Keratinocyte (primary cell): ENCODE data around the gene KIR2DL4.
"Not testable (repeated sequence)": the region's sequence is repeated elsewhere in the genome, so short reads cannot be mapped to it uniquely, and the experiment has no call there.

ENCODE experiments used
- EZH2 ChIP-seq: IDR thresholded peaks from one replicate; pipeline ENCODE4 v1.6.1; 2012; ENCODE audit warnings: inconsistent platforms, mild to moderate bottlenecking, low read length, moderate library complexity
- TF ChIP-seq, protein P1 (sequence below), 3 experiments: IDR thresholded peaks in 1 of 3; conservative IDR thresholded peaks in 1 of 3; optimal IDR thresholded peaks in 1 of 3; 2 replicates in 2 of 3; 3 replicates in 1 of 3; pipeline versions ENCODE3 to v1.5.1; 2011; ENCODE audit warnings: low read length in 3 of 3, mild to moderate bottlenecking in 3 of 3, moderate library complexity in 2 of 3, control low read depth in 1 of 3, inconsistent platforms in 1 of 3; ENCODE audit not compliant: insufficient read depth in 2 of 3; ENCODE audit errors: extremely low read depth in 1 of 3

DNA sequence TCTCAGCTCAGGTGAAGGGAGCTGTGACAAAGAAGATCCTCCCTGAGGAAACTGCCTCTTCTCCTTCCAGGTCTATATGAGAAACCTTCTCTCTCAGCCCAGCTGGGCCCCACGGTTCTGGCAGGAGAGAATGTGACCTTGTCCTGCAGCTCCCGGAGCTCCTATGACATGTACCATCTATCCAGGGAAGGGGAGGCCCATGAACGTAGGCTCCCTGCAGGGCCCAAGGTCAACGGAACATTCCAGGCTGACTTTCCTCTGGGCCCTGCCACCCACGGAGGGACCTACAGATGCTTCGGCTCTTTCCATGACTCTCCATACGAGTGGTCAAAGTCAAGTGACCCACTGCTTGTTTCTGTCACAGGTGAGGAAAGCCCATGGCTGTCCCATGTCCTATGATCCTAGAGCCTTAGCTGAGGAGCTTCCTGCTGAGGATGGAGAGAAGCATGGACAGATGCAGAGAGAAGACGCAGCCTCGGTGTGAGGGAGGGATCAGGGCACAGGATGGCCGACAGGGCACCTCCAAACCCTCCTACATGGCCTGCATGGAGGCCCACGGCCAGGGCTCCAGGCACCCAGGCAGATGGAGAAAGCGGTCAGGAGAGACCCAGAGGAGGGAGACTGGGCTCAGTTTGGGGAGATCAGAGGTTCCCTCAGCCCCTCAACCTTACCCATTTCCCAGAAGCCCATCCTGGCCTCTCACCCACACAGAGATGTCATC lies 28.2 kb upstream of the KIR2DL4 start:
- not testable (repeated sequence) for TF ChIP-seq EZH2
- TF ChIP-seq, protein P1, sequence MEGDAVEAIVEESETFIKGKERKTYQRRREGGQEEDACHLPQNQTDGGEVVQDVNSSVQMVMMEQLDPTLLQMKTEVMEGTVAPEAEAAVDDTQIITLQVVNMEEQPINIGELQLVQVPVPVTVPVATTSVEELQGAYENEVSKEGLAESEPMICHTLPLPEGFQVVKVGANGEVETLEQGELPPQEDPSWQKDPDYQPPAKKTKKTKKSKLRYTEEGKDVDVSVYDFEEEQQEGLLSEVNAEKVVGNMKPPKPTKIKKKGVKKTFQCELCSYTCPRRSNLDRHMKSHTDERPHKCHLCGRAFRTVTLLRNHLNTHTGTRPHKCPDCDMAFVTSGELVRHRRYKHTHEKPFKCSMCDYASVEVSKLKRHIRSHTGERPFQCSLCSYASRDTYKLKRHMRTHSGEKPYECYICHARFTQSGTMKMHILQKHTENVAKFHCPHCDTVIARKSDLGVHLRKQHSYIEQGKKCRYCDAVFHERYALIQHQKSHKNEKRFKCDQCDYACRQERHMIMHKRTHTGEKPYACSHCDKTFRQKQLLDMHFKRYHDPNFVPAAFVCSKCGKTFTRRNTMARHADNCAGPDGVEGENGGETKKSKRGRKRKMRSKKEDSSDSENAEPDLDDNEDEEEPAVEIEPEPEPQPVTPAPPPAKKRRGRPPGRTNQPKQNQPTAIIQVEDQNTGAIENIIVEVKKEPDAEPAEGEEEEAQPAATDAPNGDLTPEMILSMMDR (optimal IDR thresholded peaks at IDR 0.05 in 1 of 3, IDR thresholded peaks at IDR 0.05 in 1 of 3, conservative IDR thresholded peaks at IDR 0.05 in 1 of 3; ENCODE audit: extremely low read depth in 1 of 3, insufficient read depth in 2 of 3, low read length in 3 of 3) = not testable (repeated sequence)
